ENCODE measurements around the gene RANBP3.

Gene RANBP3

GRCh38 chr19:5895409-5895808, 82.5 kb downstream of the RANBP3 start (continued):
- TF ChIP-seq PATZ1 (CRISPR knock-in tag; IDR thresholded peaks at IDR 0.05; ENCODE audit: borderline replicate concordance) (no peak), ESRRG (CRISPR knock-in tag; IDR thresholded peaks at IDR 0.05) (no peak), OSR1 (CRISPR knock-in tag; IDR thresholded peaks at IDR 0.05) (no peak), RARB (CRISPR knock-in tag; IDR thresholded peaks at IDR 0.05) (no peak), ZFP30 (CRISPR knock-in tag; IDR thresholded peaks at IDR 0.05) (no peak)

- no peak for ATAC-seq
- no peak for TF ChIP-seq OSR1 (CRISPR knock-in tag; IDR thresholded peaks at IDR 0.05)
- no peak for TF ChIP-seq ARNTL (CRISPR knock-in tag; IDR thresholded peaks at IDR 0.05; ENCODE audit: borderline replicate concordance, low read depth)
- no peak for TF ChIP-seq TOX (CRISPR knock-in tag; IDR thresholded peaks at IDR 0.05; ENCODE audit: borderline replicate concordance)
- TF ChIP-seq, protein P1, sequence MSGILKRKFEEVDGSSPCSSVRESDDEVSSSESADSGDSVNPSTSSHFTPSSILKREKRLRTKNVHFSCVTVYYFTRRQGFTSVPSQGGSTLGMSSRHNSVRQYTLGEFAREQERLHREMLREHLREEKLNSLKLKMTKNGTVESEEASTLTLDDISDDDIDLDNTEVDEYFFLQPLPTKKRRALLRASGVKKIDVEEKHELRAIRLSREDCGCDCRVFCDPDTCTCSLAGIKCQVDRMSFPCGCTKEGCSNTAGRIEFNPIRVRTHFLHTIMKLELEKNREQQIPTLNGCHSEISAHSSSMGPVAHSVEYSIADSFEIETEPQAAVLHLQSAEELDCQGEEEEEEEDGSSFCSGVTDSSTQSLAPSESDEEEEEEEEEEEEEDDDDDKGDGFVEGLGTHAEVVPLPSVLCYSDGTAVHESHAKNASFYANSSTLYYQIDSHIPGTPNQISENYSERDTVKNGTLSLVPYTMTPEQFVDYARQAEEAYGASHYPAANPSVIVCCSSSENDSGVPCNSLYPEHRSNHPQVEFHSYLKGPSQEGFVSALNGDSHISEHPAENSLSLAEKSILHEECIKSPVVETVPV (CRISPR knock-in tag; IDR thresholded peaks at IDR 0.05) = no peak
- TF ChIP-seq ISL1 (CRISPR knock-in tag; IDR thresholded peaks at IDR 0.05) = no peak
- TF ChIP-seq SNAI2 (CRISPR knock-in tag; IDR thresholded peaks at IDR 0.05) = no peak
These were observed 83.1 kb downstream of the RANBP3 start for GRCh38 chr19:5894704-5895349.

GRCh38 chr19:5893907-5894703, 83.8 kb downstream of the RANBP3 start:
- no peak; the same call in 2 of the 3 replicates for ATAC-seq
- TF ChIP-seq PPARA (CRISPR knock-in tag; IDR thresholded peaks at IDR 0.05; ENCODE audit: borderline replicate concordance) (no peak), ZNF70 (CRISPR knock-in tag; IDR thresholded peaks at IDR 0.05) (no peak), PATZ1 (CRISPR knock-in tag; IDR thresholded peaks at IDR 0.05; ENCODE audit: borderline replicate concordance) (no peak), TSHZ2 (CRISPR knock-in tag; IDR thresholded peaks at IDR 0.05) (peak; percentile 34; the same call in 1 of the 2 replicates), TCF4 (CRISPR knock-in tag; IDR thresholded peaks at IDR 0.05; ENCODE audit: borderline replicate concordance) (no peak; the same call in 1 of the 2 replicates)

DNA sequence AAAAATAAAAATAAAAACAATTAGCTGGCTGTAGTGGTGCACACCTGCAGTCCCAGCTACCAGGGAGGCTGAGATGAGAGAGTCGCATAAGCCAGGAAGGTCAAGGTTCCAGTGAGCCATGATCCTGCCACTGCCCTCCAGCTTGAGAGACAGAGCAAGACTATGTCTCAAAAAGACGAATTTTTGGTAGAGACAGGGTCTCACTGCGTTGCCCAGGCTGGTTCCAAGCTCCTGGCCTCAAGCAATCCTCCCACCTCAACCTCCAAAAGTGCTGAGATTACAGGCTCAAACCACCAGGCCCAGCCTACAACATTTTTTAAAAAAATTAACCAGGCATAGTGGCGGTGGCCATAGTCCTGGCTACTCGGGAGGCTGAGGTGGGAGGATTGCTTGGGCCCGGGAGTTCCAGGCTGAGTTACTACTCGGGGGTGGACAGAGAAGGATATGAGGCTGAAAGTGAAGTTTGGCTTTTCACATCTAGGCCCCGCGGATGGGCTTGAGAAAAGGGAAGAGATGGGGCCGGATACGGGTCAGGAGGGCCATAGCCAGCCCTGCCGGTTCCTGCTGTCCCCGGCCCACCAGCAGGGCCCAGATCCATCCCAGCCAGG, 84.5 kb downstream of the RANBP3 start:
- no peak for ATAC-seq
- TF ChIP-seq, protein P2, sequence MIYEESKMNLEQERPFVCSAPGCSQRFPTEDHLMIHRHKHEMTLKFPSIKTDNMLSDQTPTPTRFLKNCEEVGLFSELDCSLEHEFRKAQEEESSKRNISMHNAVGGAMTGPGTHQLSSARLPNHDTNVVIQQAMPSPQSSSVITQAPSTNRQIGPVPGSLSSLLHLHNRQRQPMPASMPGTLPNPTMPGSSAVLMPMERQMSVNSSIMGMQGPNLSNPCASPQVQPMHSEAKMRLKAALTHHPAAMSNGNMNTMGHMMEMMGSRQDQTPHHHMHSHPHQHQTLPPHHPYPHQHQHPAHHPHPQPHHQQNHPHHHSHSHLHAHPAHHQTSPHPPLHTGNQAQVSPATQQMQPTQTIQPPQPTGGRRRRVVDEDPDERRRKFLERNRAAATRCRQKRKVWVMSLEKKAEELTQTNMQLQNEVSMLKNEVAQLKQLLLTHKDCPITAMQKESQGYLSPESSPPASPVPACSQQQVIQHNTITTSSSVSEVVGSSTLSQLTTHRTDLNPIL (CRISPR knock-in tag; IDR thresholded peaks at IDR 0.05; ENCODE audit: low read depth) = no peak
- TF ChIP-seq ZNF8 (CRISPR knock-in tag; IDR thresholded peaks at IDR 0.05) = no peak
- no peak for TF ChIP-seq ZNF70 (CRISPR knock-in tag; IDR thresholded peaks at IDR 0.05)

Data from SK-N-SH treated with all-trans-retinoic acid at 6 μM for 48 hours (cell line).